Rectal smooth muscle tissue (tissue), 1 donor: ENCODE measurements around the gene EEFSEC.

Source experiments
- H3K27ac ChIP-seq: one replicate; pipeline ENCODE4 v1.7.0; 2013; ENCODE audit warnings: low read depth, low read length, inconsistent platforms
- H3K27me3 ChIP-seq: one replicate; pipeline ENCODE4 v1.7.0; 2013; ENCODE audit warnings: low read length; ENCODE audit not compliant: control insufficient read depth, insufficient read depth
- H3K36me3 ChIP-seq: one replicate; pipeline ENCODE4 v1.7.0; 2013; ENCODE audit warnings: low read length; ENCODE audit not compliant: control insufficient read depth, insufficient read depth
- H3K4me1 ChIP-seq: one replicate; pipeline ENCODE4 v1.7.0; 2013; ENCODE audit warnings: low read length; ENCODE audit not compliant: control insufficient read depth, insufficient read depth
- H3K4me3 ChIP-seq: one replicate; pipeline ENCODE4 v1.7.0; 2013; ENCODE audit warnings: low read length
- H3K9ac ChIP-seq: one replicate; pipeline ENCODE4 v1.7.0; 2013; ENCODE audit warnings: low read length

Gene EEFSEC

GRCh38 chr3:128287216-128287615 is 133.9 kb downstream of the EEFSEC start:
- Histone ChIP-seq H3K9ac (no peak overlapping the region), H3K36me3 (peaks cover 4% of the 10 kb centered on the region), H3K27ac (no peak overlapping the region), H3K4me3 (no peak overlapping the region), H3K27me3 (no peaks in the 10 kb centered on the region), H3K4me1 (peaks cover 9% of the 10 kb centered on the region)

- H3K4me1 ChIP-seq = no peaks in the 10 kb centered on the region
These were observed 136.3 kb downstream of the EEFSEC start for GRCh38 chr3:128289534-128289933.

GRCh38 chr3:128290484-128290883 is 137.2 kb downstream of the EEFSEC start:
- Histone ChIP-seq H3K27ac (no peak overlapping the region), H3K4me3 (no peak overlapping the region), H3K36me3 (no peaks in the 10 kb centered on the region), H3K27me3 (no peaks in the 10 kb centered on the region), H3K9ac (no peak overlapping the region), H3K4me1 (no peaks in the 10 kb centered on the region)

More at GRCh38 chr3:128289534-128289933, 136.3 kb downstream of the EEFSEC start:
- Histone ChIP-seq H3K27me3 (no peaks in the 10 kb centered on the region), H3K36me3 (no peaks in the 10 kb centered on the region), H3K27ac (no peak overlapping the region), H3K4me3 (no peak overlapping the region), H3K9ac (no peak overlapping the region)

GRCh38 chr3:128293930-128294329 is 140.6 kb downstream of the EEFSEC start:
- H3K4me1 ChIP-seq = no peaks in the 10 kb centered on the region
- no peak overlapping the region for H3K9ac ChIP-seq
- H3K27ac ChIP-seq = no peak overlapping the region
- H3K27me3 ChIP-seq = no peaks in the 10 kb centered on the region
- H3K36me3 ChIP-seq = no peaks in the 10 kb centered on the region
- no peak overlapping the region for H3K4me3 ChIP-seq

GRCh38 chr3:128294999-128295468 is 141.8 kb downstream of the EEFSEC start:
- Histone ChIP-seq H3K4me1 (no peaks in the 10 kb centered on the region), H3K27ac (no peak overlapping the region), H3K9ac (no peak overlapping the region), H3K36me3 (no peaks in the 10 kb centered on the region), H3K27me3 (no peaks in the 10 kb centered on the region), H3K4me3 (no peak overlapping the region)

GRCh38 chr3:128296469-128297251 is 143.4 kb downstream of the EEFSEC start:
- H3K36me3 ChIP-seq = no peaks in the 10 kb centered on the region
- H3K9ac ChIP-seq = no peak overlapping the region
- no peak overlapping the region for H3K4me3 ChIP-seq
- H3K4me1 ChIP-seq = no peaks in the 10 kb centered on the region
- no peaks in the 10 kb centered on the region for H3K27me3 ChIP-seq
- H3K27ac ChIP-seq = no peak overlapping the region

GRCh38 chr3:128297401-128298138 is 144.3 kb downstream of the EEFSEC start:
- no peaks in the 10 kb centered on the region for H3K27me3 ChIP-seq
- no peaks in the 10 kb centered on the region for H3K4me1 ChIP-seq
- H3K27ac ChIP-seq = no peak overlapping the region
- no peaks in the 10 kb centered on the region for H3K36me3 ChIP-seq
- no peak overlapping the region for H3K4me3 ChIP-seq
- no peak overlapping the region for H3K9ac ChIP-seq

GRCh38 chr3:128301186-128302023 is 148.1 kb downstream of the EEFSEC start:
- no peak overlapping the region for H3K4me3 ChIP-seq
- H3K27me3 ChIP-seq = no peaks in the 10 kb centered on the region
- no peak overlapping the region for H3K9ac ChIP-seq
- no peaks in the 10 kb centered on the region for H3K36me3 ChIP-seq
- no peak overlapping the region for H3K27ac ChIP-seq
- H3K4me1 ChIP-seq = no peaks in the 10 kb centered on the region

- H3K9ac ChIP-seq = no peak overlapping the region
- no peaks in the 10 kb centered on the region for H3K27me3 ChIP-seq
- no peak overlapping the region for H3K4me3 ChIP-seq
- no peaks in the 10 kb centered on the region for H3K36me3 ChIP-seq
- H3K4me1 ChIP-seq = no peaks in the 10 kb centered on the region
- no peak overlapping the region for H3K27ac ChIP-seq
These were observed 153.2 kb downstream of the EEFSEC start for GRCh38 chr3:128306481-128306880.

GRCh38 chr3:128307029-128307633 is 153.8 kb downstream of the EEFSEC start:
- Histone ChIP-seq H3K27me3 (no peaks in the 10 kb centered on the region), H3K27ac (no peak overlapping the region), H3K4me3 (no peak overlapping the region), H3K4me1 (no peaks in the 10 kb centered on the region), H3K9ac (no peak overlapping the region), H3K36me3 (no peaks in the 10 kb centered on the region)

GRCh38 chr3:128307781-128308469 is 154.6 kb downstream of the EEFSEC start:
- Histone ChIP-seq H3K27me3 (no peaks in the 10 kb centered on the region), H3K4me3 (no peak overlapping the region), H3K9ac (no peak overlapping the region), H3K36me3 (no peaks in the 10 kb centered on the region), H3K4me1 (no peaks in the 10 kb centered on the region), H3K27ac (no peak overlapping the region)
